GM21737 (cell line): ENCODE results near the gene AREL1.

ENCODE experiments used
- ATAC-seq: cut with Tn5 transposase; IDR thresholded peaks from one replicate; pipeline ENCODE4 v1.9.1; 2021; ENCODE audit warnings: mild to moderate bottlenecking, moderate library complexity; ENCODE audit not compliant: unreplicated experiment

Gene AREL1

DNA sequence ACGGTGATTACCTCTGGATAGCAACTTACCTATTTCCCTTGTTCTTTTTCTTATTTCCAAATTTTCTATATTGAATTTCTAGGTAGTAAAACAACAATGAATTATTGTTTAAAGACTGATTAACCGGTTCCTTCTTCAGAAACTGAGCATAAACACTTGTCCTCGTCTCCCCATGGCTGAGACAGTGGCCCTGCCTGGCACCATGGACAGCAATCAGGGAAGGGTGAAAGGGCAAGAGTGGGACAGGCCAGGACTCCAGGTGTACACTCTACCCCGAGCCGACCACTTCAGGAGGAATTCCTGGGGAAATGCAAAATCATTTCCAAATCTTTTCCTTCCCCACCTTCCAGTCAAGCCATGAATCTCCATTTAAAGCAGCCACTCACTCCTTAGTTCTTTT is 52.0 kb downstream of the AREL1 start:
- ATAC-seq = no peak

DNA sequence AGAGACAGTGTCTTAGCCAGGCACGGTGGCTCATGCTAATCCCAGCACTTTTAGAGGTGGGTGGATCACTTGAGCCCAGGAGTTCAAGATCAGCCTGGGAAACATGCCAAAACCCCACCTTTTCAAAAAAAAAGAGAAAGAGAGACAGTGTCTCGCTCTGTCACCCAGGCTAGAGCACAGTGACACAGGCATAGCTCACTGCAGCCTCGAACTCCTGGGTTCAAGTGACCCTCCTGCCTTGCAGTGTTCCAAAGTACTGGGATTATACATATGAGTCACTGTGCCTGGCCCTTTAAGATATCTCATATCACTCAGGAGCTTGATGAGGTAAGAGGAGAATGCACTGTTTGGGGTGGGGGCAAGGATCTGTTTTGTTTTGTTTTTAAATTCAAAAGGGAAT is 52.7 kb downstream of the AREL1 start:
- ATAC-seq = no peak

DNA sequence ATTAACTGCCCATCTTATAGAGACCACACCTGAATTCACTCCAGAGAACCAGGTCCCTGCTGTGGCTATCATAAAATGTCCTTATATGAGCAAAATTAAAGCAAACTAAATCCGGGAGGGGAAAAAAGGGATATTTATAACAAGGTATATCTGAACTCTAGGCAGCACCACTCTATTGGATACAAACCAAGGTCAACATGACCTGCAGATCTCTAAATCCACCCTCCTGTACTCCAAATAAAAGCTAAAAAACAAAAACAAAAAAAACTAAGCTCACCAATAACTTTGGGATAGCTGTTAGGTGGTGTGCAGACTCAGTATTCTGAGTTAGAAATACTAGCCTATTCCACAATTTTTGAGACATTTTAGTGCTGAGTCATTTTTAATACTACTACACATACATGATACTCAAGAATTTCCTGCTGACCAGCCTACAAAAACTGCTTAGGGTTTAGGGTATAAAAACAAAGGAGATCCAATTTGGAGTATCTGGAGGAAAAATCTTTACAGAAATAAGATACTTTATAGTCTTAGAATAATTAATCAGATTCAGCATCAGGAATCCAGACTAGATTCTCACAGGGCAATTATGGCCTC is 54.2 kb downstream of the AREL1 start:
- ATAC-seq = no peak

DNA sequence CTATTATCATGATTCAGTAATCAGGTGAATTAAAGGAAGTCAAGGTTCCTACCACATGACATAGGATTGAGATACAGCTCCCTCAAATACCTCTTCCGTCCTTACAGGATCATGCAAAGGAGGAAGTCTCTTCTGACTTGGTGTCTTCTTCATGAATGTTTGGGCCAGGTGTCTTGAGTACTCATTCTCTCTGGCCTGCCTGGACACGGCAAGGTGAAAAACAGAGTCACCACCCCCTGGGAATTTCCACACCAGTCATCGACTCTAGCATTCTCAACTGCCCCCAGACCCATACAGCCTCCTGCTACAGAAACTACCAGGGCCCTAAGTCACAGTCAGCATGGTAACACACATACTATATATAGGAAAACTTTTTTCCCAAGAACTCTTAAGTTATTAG is 55.9 kb downstream of the AREL1 start:
- no peak for ATAC-seq

DNA sequence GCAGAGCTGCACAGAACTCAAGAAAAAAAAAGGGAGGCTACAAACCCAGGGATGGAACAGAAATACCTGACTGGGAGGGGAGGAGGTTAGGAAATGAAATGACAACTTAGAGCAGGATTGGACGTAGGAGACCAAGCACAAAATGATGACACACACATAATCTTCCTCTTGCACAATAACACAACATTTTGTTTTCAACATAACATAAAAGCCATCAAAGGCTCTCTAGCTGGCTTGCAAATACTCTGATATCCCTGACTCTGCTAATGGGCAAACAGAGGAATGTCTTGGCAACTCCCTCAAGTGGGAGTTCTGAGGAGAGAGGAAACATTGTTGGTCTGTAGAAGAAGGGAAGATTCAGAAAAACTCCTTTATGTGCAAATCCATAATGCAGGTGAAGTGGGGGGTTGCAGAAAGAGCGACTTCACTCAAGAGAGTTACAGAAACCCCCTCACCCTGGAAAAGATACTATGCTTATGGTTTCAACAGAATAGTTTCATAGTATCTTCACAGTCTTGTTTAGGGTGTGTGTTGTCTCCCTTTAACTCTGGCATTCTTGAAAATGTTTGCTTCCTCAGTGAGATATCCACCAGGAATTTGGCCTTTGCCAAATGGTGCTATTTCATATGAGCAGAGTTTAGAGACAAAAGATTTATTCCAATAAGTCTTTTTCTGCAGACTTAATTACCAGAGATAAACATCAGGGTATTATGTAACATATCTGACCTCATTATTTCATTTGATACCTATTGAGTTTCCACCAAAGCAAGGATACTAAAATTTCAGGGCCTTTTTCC is 57.1 kb downstream of the AREL1 start:
- ATAC-seq = no peak

DNA sequence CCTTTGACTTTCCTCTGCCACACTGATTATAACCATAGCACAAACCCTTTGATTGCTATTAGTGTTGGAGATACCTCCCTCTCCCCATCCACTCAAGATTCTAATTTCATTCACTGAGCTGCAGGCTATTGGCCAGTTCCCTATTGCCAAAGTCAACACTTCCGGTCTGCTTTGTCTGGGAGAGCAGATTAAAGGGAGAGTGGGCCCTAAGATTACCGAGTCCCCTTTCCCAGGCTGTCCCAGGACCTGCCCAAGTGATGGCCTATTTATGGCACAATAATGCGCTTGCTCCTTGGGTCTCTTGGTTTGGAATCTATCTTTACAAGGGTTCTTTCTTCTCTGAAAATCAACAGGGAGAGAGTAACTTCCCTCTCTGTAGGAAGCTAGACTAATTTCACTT is 57.9 kb downstream of the AREL1 start:
- ATAC-seq = no peak

DNA sequence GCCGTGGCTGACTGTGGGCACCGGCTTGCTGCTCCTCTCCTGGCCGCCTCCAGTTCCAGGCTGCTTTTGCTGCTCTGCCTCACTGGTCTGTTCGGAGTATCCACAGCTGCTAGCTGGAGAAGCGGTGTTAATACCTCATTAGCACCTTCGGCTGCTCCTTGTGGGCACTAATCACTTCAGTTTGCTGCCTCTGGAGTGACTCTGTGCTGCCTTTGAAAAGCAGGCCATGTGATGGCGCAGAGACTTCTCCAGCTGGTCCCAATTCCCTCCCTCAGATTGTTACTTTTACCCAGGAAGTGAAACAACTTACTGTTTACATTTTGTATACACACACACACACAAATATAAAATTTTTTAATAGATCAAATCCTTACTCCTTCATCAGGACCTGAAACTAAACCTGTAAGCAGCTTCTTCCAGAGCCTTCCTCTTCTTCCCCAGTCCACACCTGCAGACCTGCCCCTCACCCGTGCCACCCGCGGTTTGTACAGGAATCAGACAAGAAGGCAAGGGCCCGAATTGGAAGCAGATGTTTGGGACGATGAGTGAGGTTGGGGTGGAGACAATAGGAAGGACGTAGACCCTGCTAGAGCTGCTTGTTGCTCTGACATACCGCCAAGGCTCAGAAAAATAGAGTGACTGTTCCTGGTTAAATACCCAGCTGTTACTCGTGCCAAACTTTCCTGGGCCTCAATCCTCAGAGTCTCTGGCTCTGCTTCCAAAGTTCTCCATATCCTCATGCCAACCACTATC is 59.3 kb downstream of the AREL1 start:
- ATAC-seq = no peak

DNA sequence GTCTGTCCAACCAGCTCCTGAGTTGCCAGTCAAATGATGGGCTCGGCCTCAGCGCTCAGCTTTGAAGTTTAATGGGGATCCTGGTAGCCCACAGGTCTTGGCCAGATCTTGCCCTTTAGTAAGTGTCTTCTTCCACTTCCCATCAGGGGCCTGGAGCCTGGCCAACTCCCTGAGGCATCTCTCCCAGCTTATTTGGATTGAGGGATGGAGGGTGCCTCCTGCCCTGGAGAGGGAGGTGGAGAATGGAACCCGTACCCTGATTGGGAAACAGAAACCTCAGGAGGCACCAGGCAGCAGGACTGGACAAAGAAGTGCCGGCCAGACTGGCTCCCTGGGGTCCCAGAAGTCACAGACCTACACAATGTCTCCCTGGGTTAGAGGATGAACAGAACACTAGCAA is 60.3 kb downstream of the AREL1 start:
- no peak for ATAC-seq

DNA sequence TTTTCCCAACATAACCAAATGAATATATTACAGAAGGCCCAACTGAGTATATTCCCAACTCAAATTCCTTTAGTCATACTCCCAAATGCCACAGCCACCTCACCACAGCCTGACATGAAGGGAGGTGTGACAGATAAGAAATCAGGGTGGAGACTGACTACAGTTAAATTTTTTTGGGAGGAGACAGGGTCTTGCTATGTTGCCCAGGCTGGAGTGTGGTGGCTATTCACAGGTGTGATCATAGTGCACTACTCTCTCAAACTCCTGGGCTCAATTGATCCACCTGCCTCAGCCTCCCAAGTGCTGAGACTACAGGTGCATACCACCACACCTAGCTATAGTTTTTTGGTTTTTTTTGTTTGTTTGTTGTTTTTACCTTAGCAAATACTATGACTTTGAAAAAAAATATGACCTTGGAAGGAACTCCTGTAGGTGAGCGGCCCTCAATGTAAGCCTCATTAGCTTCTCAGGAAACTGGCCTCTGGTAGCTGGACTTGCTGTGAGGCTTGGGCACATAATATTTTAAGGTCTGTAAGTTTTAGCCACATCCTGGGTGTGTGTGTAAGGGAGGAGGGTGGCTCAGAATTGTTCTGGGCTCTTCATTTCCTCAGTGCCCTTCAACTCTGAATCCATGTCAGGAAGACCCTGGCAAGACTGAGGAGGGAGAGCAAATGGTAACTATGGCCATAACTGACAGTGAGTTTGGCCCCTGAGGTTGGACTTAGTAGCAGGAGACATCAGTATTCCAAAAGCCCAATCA is 61.8 kb downstream of the AREL1 start:
- no peak for ATAC-seq

DNA sequence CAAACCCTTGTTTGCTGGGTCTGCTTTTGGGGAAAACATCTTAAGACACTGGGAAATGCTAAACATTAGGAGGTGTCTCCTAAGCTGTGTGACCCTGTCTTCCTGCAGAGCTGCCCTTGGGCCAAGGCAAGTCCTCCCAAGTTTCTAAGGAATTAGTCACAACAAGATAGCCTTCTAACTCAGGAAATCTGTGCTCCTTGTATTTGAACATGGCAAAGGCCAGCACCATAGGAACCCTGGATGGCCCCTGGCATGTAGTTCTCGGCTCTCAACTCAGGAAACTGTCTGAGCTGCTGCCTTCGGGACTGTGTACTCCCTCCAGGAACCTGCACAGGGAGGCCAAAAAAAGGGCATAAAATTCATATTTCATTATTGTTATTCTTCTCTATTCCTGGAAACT is 63.2 kb downstream of the AREL1 start:
- ATAC-seq = no peak

DNA sequence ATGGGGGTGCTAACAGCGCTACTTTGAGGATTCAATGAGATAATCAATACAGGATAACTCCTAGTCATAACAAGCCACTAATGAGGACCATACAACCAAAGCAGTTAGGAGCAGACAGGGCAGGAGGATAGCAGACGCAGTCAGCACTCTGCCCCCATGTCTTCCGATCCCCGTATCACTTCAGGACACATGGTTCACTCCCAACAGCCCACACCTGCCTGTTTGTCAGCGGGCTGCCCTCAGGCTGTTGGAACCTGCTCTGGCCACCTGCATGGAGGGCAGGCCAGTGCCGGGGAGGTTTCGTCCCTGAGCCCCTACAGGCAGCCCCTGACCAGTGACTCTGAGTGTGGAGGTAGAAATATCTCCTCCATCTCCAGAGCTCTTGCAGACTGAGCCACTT is 63.7 kb downstream of the AREL1 start:
- no peak for ATAC-seq

DNA sequence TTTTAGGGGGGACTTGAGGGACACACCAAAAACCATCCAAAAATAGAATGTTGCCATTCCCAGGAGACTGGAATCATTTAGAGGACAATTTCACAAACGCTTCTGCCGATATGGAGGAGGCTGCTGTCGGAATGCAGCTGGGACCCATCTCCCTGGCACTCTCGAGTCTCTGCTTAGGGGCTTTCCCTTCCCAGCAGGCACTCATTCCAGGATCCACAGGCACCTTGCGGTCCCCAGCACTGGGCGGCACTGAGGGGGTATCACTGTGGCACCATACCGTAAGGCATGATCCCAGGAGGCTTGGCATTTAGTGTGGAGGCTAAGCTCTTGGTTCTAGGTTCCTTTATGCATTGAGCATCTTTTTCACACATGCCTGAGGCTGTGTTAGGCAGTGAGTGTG is 64.3 kb downstream of the AREL1 start:
- no peak for ATAC-seq

DNA sequence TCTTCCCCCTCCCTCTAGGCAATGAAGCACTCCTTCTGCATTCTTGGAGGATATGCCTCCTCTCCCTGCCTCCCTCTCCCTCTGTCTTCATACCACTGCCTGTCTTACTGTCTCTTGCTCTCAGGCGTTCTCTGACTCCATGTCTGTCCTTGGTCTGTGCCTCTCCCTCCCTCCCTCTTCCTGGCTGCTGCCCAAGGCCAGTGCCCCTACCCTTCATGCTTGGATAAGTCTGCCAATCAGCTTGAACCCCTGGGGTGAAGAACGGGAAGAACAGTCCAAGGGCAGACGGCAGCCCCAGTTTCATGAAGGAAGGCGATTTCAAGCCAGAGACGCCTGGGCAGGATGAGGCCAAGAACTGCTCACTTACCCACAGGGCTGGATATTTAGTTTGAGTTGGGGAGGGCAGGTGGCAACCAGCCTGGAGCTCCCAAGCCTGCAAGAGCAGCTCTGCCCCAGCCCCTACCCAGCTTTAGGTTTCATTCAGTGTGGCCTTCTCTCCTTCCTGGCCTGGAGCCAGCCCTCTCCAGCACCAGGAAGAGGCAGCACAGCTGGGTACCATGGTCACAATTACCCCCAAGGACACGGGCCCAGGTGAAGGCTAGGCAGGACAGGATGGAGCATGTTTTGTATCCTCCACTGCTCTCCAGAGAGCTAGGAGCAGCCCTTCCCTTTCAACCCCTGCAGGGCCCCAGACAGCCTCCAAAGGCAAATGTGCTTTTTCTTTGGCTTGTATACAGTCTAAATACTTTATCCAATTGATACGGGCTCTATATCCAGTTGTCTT is 65.0 kb downstream of the AREL1 start:
- ATAC-seq = no peak

DNA sequence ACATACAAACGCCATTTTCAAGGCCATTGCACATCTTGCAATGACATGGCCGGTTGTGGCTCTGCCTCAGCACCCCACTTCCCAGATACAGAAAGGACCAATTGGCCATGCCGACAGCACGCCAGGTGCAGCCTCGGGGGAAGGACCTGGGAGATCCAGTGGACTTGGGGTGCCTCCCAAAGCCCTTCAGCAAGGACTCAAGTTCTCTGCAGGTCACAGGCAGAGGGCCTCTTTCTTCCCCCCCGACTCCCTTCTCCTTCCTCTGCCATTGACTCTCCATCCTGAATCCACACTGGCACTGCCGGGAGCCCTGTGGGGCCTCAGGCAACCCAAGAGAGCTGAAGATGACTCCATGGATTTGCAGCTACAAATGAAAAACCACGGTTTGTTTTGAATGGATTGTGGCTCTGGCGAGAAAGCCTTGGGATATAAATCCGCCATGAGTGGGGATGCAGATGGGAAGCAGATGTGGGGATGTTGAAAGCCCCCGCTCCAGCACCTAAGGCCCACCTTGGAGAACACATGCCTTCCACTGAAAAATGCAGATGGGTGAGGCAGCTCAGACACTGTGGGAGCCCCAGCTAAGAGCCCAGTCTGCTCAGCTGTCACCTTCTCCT is 65.7 kb downstream of the AREL1 start:
- ATAC-seq = no peak

DNA sequence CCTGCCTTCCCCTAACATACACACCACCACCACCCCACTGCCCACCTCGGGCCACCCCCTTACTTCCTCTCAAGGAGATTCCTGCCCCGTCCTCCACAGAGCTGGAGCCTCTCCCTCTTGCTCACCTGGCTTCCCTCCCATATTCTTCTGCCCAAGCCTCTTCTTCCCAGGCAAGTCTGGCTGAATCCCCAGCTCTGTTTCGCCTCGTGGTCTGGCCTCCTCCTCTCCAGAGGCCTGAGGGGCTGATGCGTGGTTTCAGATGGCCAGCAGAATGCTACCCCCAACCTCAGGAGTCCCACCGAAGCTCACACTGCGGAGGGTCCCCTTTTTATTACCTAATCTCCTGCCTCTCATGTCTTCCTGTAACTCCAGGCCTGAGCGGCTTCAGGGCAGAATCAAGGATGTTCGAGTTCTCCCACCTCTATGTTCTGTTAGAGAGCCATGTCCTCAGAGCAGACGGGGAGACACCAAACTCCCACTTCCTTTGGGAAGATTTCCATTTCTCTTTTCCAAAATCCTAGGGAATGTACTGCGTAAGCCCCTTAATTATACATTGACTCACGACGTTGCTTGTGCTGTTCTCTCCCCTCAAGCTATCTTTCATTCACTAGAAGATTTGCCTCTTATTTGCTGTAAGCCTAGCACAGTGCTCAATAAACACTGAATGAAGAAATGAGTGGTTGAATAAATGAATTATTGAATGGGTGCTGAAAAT is 67.0 kb downstream of the AREL1 start:
- ATAC-seq = no peak

DNA sequence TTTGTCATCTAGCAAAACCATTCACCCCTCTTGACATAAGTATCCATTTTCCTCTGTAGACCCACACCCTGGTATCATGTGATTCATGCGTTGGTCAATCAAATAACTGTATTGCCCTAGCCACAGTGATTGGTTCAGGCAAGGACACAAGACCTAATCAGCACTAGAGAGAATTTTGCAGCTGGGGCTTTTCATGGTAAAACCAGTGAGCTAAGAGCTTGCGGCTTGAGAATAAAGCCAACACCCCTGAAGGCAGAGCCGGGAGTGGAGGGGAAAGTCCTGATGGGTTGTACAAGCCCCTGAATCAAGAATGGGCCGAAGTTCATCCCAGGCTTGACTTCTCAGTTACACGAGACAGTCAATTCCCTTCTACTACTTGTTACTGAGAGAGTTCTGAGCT is 67.6 kb downstream of the AREL1 start:
- no peak for ATAC-seq

DNA sequence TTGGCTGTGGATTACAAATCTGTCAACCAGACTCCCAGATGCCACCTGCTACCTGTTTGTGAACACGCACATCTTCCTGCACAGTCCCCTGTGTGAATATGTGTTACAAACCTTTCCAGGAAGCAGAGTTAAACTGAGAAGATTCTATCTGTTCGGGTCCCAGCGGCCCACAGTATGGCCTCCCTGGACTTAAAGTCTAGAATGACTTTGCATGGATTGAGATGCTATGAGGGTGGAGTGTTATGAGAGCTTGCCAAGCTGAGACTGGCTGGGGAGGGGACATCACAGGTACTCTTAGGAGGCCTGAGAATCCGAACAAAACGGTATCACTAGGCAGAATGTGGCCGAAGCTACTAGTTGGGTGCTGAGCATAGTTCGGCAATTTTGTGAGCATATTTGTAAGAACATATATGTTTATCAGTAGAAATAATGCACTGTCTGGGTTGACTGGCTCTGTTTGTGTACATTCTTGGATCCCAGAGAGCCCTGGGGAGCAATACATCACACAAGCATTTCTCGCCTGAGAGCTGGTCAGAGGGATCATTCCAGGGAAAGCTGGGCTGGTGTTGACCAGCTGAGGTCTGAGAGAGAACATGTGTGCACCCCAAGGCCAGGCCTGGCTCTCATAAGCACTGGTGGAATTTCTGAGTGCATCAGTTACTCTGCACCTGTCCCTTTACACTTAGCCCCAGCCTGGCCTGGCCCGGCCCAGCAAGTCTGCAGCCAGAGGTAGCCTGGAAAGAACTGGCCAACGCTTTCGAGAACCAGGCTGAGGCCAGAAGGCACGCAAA is 71.1 kb downstream of the AREL1 start:
- no peak for ATAC-seq

DNA sequence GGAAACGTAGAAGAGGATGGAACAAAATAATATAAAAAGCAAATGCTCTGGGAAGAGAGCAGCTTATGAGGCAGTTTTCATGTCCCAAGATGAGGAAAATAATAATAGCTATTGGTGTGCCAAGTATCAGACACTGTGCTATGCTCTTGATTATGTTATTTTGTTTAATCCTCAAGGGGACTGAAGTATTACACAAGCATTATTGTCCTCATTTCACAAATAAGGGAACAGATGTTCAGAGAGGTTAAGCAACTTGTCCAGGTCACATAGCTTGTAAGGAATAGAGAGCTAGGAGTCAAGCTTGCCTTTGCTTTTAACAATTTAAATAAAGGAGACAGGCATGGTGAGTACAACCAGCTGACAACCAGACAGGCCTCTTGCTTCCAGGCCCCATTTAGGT is 73.9 kb downstream of the AREL1 start:
- no peak for ATAC-seq

DNA sequence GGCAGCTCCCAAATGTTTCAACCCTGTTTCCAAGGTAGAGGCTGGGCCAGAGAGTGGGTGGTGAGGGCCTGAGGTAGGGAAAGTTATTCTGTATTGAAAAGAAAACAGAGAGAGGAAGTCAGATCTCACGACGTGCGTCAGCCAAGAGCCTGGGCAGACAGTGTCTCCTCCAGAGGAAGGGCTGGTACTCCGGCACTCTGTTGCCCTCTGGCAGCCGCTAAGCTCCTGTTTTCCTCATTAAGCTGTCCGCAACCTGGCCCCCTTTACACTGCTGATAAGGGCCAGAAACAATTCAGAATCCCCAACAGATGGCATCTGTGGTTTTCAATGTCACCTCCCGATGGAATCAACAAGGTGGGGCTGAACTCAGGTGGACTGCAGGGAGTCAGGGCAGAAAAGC is 74.8 kb downstream of the AREL1 start:
- ATAC-seq = no peak
